HG03139 (cell line): ENCODE data around the gene TIGD1.
"Not testable (repeated sequence)": the region's sequence is repeated elsewhere in the genome, so short reads cannot be mapped to it uniquely, and the experiment has no call there.

Experiments used
- ATAC-seq: cut with Tn5 transposase; IDR thresholded peaks from one replicate; pipeline ENCODE4 v1.9.1; 2021; ENCODE audit not compliant: unreplicated experiment

Gene TIGD1

DNA sequence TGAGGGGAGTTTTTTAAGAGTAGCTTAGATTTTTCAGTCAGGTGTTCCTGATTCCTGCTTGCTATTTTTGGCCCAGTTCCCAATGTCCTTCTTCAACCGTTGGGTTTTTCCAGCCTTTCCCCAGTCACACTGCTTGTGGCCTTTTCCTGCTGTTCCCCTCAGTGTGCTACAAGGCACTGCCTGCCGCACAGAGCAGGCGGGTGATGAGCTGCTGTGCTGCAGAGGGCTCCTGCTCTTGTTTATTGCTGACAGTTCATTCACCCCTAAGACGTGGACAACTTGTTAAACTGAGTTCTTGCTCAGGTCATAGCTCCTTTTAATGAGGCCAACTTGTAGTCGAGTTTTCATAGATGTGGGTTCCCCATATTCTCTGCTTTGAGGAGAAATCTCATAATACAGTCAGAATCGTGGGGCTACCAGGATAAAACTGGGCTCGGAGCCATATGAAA lies 20.7 kb upstream of the TIGD1 start:
- no peak for ATAC-seq

DNA sequence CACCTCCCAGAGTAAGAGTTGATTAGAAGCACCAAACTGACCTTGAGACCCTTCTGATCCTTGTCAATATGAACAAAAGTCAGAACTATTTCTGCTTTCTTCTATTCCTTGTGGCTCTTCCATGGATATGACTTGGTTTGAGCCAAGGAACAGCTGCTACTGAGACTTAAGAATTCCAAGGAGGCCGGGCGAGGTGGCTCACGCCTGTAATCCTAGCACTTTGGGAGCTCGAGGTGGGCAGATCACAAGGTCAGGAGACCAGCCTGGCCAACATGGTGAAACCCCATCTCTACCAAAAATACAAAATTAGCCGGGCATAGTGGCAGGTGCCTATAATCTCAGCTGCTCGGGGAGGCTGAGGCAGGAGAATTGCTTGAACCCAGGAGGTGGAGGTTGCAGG lies 20.1 kb upstream of the TIGD1 start:
- ATAC-seq, result not testable (repeated sequence)

DNA sequence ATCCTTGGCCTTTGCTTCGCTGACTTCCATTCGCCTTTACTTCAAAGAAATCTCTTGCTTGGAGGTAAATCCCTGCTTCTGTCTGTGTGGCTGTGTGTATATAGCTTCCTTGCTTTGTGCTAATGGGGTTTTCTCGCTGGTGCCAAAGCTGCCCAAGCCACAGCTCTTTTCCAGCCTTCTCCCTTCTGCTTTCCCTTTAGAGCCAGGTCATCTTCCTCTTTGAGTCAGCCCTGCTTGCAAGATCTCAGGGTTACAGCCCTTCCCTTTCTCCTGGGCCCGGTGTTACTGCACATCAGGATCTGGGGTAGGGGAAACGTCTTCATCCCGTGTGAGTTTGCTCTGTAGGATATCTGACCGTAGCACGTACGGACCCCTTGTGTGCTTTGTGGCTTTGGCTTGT lies 19.2 kb upstream of the TIGD1 start:
- no peak for ATAC-seq

DNA sequence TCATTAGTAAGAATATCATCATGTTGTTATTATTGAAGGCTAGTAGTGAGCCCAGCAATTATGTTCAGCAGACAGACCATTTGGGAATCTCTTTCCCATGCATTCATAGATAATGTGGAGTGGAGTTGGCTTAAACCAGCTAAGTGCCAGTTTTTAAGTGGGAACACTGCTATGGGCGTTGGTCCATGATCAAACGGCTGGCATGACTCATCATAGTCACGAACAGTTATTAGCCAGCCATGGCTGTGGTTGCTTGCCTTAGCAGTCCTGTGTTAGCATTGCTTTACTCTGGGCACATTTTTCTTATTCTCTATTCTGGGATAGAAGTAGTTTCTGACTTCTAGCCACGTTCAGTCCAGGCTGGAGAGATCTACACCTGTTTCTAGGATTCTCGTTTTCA lies 17.8 kb upstream of the TIGD1 start:
- ATAC-seq, result no peak

DNA sequence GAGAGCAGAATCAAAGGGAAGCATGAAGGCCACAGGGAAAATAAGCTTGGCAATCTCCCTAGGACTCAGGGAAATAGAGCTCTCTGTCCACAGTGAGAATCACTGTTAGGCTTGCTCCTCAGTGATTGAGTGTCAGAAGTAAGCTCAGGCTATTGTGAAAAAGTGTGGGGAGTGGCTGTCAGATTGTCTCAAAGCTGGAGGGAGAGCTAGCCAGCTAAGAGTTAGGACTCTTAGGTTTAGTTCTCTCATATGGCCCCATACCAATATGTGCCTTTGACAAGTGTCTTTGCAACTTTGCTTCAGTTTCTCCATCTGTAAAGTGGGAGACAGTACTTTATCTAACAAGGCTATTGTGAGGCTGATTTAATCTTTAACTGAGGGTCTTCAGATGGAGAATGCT lies 17.4 kb upstream of the TIGD1 start:
- no peak for ATAC-seq

DNA sequence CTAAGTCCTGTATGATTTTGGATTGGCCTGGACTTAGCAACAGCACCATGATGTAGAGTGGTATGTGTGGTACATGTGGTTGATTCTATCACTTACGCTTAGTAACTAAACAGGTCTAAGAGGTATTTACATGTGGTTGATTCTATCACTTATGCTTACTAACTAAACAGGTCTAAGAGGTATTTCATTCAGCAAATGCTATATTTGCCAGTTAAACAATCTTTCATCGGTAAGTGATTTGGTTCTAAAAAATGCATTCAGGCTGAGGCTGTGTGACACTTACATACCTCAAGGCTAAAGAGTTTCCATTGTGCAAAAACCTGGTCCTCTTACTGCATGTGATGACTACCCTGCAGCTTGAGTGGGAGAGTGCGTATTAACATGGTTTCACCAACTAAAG lies 13.2 kb upstream of the TIGD1 start:
- no peak for ATAC-seq

DNA sequence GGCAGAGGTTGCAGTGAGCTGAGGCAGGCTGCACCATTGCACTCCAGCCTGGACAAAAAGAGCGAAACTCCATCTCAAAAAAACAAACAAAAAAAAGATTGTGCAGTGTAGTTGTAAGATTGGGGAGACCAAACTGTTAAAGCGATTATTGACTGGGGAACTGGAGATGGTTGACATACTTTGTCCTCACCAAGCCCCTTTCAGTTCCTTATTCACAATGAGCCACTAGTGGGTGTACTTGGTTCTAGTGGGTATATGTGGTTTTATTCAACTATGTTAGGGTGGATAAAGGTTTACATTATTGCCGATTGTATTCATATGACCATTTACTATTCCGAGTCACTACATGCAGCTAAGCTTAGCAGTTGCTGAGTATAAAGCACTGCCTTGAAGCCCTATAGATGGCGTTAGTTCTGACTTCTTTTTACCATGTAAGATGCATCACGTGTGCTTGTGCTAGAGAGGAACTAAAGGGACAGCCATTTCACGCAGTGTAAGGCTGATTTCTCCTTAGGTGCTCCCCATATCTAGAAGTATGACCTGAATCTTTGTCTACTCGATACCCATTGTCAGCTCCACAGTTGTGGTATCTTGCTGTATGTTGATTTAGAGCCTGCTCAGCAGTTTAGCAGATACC lies 12.3 kb upstream of the TIGD1 start:
- ATAC-seq, result no peak

DNA sequence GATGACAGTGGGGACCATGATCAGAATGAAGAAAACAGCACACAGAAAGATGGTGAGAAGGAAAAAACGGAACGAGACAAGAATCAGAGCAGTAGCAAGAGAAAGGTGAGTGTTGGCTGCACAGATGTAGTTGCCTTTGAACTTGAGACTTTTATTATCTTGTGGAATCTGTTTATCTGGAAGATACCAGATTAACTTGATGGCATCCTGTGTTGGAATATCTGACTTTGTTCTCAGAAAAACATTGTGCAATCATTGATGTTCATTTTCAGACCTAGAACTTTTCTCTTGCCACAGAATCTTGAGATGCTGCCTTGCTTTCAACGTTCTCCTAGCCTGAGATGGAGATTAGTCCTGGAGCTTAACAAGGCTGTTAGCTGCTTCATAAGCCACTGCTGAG lies 6.1 kb upstream of the TIGD1 start:
- no peak for ATAC-seq

DNA sequence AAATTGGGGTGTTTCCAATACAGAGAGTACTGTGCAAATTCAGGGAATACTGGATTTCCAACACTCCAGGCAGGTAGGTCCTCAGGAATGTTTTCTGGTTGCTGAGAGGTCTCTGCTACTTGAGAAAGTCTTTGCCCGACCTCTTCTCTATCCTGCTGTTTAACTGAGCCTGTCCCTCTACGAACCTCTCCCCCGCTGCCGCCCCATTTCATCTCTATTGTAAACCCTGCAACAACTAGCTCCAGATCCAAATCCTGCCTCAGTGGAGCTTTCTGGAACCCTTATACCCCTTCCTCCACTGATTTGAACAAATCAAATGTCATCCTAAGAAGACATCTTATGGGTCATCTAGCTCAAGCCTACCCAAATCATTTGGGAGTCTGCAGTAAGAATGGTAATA lies 1.4 kb upstream of the TIGD1 start:
- ATAC-seq, result no peak

DNA sequence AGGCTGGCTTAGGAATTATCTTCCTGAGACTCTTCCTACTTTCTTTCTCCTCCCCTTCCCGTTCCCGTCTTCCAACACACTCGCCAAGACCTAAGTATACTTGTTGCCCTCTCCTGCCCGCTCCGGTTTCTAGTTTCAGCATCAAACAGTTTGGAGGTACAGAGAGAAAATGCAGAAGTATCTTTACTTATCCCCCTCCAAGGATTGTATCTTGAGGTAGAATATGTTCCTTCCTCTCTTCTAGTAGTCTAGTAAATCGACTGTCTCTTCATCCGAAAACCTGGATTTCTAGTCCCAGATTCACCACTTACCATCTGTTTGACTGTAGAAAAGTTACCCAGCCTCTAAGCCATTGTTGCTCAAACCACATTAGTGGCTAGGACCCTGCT lies 887 bp upstream of the TIGD1 start:
- no peak for ATAC-seq

DNA sequence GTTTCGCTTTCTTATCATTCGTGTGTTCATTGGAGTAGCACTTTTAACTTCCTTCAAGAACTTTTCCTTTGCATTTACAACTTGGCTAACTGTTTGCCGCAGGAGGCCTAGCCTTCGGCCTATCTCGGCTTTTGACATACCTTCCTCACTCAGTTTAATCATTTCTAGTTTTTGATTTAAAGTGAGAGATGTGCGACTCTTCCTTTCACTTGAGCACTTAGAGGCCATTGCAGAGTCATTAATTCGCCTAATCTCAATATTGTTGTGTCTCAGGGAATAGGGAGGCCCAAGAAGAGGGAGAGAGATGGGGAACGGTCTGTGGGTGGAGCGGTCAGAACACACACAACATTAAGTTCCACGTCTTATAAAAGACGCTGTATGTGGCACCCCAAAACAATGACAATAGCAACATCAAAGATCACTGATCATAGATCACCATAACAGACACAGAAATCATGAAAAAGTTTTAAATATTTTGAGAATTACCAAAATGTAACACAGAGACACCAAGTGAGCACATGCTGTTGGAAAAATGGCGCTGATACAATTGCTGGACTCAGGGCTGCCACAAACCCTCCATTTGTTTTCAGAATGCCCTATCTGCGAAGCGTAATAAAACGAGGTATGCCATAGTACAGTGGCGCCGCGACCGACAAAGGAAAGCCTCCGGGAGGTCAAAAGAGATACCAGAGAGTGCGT lies 553 bp downstream of the TIGD1 start:
- ATAC-seq, result no peak

DNA sequence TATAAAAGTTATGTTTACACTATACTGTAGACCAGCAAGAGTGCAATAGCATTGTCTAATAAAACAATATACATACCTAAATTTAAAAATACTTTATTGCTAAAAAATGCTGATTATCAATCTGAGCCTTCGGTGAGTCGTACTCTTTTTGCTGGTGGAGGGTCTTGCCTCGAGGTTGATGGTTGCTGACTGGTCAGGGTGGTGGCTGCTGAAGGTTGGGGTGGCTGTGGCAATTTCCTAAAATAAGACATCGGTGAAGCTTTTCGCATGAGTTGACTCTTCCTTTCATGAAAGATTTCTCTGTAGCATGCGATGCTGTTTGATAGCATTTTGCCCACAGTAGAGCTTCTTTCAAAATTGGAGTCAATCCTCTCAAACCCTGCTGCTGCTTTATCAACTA lies 2.4 kb downstream of the TIGD1 start:
- no peak for ATAC-seq

DNA sequence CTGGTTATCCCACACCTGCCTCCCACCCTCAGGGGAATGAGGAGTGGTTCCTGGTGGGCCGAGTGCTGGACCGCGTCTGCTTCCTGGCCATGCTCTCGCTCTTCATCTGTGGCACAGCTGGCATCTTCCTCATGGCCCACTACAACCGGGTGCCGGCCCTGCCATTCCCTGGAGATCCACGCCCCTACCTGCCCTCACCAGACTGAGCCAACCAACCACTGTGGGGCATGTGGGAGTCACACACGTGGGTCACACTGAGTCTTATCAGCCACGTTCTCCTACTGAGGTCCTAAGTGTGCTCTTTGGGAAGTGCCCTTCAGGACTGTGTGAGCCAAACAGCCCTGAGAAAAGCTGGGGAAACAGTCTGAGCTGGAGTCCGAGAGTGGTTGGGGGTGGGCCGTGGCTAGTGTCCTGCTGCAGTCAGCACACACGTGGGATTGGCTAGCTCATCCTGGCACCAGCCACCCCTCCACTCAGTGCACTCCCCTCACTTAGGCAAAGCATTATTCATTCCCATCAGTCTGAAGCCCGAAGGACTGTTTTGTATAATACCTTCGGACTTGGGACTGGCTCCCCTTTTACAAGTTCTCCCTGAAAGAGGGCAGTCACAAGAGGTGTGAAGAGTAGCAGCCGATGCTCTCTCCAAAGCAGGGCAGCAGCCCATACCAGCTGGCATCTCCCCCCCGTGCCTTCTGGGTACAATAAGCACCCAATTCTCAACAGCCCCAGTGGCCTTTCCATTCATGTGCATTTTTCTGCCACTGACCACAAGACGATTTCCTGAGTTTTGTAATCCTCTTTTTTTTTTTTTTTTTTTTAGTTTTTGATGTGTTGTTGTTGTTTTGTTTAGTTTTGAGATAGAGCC lies 4.6 kb downstream of the TIGD1 start:
- ATAC-seq, result no peak

DNA sequence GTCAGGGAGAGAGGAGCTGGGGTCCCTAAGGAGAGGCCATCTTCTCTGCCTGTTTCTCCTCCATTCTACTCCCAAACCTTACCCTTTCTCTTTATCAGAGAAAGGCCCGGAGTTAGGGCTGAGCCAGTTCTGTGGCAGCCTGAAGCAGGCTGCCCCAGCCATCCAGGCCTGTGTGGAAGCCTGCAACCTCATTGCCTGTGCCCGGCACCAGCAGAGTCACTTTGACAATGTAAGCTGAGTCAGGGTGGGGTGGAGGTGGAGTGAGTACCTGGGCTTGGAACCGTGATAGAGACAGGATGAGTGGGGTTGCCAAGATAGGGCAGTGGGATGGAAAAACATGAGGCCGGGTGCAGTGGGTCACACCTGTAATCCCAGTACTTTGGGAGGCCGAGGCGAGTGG lies 5.7 kb downstream of the TIGD1 start:
- ATAC-seq, result no peak

DNA sequence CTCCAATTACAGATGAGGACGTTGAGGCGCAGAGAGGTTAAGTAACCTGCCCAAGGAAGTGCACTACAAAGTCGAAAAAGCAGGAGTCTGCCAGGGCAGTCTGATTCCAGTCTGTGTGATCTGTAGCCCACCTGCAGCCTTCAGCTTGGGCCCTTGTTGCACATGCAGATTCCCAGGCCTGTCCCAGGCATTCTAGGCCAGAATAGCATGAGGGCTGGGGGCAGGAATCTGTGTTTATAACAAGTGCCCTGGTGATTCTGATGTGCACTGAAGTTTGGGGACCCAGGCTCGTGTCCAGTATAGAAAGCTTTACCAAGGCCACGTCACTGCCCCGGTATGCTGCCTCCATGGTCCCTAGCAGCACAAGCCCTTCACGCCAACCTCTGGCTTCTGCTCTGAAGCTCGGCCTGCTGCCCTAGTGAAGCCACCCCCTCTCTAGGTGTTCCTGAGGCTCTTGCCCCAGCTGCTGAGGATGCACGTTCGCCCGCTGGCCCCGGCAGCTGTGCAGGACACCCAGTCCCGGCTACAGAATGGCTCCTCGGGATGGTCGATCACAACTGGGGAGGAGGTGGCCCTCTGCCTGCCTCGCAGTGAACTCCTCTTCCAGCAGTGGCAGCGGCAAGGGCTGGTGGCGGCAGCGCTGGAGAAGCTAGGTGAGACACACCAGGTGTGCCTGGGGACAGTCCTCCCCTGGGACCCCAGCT lies 6.3 kb downstream of the TIGD1 start:
- ATAC-seq, result no peak

DNA sequence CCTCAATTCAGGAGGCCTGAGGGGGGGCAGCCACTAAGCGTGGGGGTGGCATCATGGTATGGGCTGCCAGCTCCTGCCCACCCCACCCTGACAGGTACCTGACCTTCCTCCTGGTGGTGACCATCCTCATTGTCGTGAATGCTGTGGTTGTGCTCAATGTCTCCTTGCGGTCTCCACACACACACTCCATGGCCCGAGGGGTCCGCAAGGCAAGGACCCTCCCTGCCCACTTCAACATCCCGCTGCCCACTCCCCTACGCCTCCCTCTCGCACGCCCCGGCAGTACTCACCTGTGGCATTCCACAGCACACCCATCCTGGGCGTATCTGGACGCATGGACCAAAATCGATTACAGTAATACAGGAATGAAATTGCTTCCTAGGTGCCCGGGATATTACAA lies 6.9 kb downstream of the TIGD1 start:
- no peak for ATAC-seq

DNA sequence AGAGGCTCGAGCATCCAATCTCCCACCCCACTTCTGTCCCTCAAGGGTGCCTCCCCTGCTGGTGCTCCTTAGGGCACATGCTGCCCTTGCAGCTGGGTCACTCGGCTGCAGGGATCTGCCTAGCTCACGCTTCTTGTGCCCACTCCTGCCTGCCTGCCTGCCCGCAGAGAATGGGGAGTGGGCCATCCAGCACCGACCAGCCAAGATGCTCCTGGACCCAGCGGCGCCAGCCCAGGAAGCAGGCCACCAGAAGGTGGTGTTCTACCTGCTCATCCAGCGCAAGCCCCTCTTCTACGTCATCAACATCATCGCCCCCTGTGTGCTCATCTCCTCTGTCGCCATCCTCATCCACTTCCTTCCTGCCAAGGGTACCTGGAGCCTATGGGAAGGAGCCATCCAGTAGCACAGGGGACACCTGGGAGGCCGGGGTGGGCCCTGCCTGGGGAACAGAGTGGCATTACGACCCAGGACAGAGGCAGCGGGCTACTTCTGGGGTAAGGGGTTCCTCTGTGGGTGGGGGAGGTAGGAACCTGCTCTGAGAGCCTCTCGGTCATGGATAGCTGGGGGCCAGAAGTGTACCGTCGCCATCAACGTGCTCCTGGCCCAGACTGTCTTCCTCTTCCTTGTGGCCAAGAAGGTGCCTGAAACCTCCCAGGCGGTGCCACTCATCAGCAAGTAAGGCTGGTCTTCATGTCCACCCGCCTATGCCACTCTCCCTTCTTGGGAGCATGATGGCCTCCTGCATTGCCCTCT lies 7.5 kb downstream of the TIGD1 start:
- ATAC-seq, result no peak

DNA sequence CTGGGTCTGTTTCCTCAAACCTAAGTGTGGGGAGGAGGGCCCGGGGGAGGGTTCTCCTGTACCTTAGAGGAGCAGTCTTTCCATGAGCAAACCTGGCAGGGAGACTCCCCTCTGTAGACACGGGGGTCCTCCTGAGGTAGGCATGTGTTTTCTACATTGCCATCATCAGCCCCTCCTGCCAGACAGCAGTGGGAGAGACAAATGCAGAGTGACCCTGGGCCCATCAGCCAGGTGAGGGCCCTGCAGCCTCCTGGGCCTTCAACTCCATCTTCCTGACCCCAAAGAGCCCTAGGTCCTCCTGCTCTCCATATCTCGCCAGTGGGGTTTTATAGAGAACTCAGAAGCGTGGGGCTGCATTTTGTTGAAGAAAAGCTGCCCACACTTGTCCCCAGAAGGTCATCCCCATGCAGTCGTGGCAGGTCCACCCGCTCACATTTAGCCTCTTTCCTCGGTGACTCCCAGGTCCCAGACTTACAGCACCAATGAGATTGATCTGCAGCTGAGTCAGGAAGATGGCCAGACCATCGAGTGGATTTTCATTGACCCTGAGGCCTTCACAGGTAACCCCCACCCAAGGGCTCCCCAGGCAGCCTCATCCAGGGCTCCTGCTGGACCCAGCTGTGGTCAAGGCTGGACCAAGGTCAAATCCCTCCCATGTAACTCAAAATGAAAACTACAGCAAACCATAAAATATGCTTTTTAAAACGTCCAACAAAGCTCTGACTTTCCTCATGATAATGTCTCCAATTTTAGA lies 8.2 kb downstream of the TIGD1 start:
- no peak for ATAC-seq

DNA sequence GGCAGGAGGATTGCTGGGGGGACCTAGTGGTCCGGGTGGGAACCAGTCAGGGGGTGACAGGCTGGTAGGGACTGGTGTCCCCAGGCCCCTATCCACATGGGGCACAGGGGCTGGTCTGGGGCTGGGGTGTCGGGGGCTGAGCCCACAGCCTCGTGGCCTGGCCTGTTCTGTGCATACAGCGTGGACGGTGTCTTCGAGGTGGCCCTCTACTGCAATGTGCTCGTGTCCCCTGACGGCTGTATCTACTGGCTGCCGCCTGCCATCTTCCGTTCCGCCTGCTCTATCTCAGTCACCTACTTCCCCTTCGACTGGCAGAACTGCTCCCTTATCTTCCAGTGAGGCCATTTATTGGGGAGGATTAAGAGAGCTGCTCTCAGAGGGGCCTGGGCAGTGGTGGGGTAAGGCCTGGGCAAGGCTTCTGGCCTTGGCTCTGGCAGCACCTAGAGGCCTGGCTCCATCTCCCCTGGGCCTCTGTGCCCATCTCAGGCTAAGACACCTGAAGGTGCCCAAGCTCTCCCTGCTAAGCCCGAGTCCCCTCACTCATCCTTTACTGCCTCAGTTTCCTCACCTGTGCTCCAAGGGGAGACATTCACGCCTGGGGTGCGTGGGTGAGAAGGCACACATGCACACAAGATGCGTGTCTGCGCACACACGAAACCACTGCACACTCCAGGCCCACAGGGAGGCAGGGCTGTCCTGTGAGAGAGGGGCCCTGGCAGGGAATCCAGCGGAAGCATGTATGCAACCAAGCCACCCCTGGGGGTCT lies 9.0 kb downstream of the TIGD1 start:
- ATAC-seq, result no peak
